HG03521 (cell line): Measurements from ENCODE around the gene SEC61G.

ENCODE experiments used
- ATAC-seq: cut with Tn5 transposase; IDR thresholded peaks from one replicate; pipeline ENCODE4 v1.9.1; 2021; ENCODE audit warnings: mild to moderate bottlenecking, moderate library complexity; ENCODE audit not compliant: unreplicated experiment

Gene SEC61G

GRCh38 chr7:54769203-54769602, 10.2 kb upstream of the SEC61G start:
- no peak for ATAC-seq

GRCh38 chr7:54764861-54765260, 5.8 kb upstream of the SEC61G start:
- ATAC-seq, result no peak

GRCh38 chr7:54757711-54758110, 1.3 kb downstream of the SEC61G start:
- no peak for ATAC-seq

- no peak for ATAC-seq
These were observed 9.8 kb downstream of the SEC61G start for GRCh38 chr7:54749200-54749599.

- no peak for ATAC-seq
These were observed 11.8 kb downstream of the SEC61G start for GRCh38 chr7:54747234-54747633.

GRCh38 chr7:54743580-54743979, 15.4 kb downstream of the SEC61G start:
- ATAC-seq, result no peak

GRCh38 chr7:54738737-54739136, 20.3 kb downstream of the SEC61G start:
- no peak for ATAC-seq

- ATAC-seq, result no peak
These were observed 29.9 kb downstream of the SEC61G start for GRCh38 chr7:54729107-54729506.

GRCh38 chr7:54728411-54728810, 30.6 kb downstream of the SEC61G start:
- no peak for ATAC-seq

- no peak for ATAC-seq
These were observed 33.8 kb downstream of the SEC61G start for GRCh38 chr7:54725255-54725654.

GRCh38 chr7:54722502-54722901, 36.5 kb downstream of the SEC61G start:
- ATAC-seq, result no peak

- ATAC-seq, result no peak
These were observed 37.0 kb downstream of the SEC61G start for GRCh38 chr7:54722026-54722425.

GRCh38 chr7:54719974-54720373, 39.0 kb downstream of the SEC61G start:
- ATAC-seq, result no peak

GRCh38 chr7:54719425-54719824, 39.6 kb downstream of the SEC61G start:
- ATAC-seq, result no peak

- no peak for ATAC-seq
These were observed 46.2 kb downstream of the SEC61G start for GRCh38 chr7:54712820-54713219.

- no peak for ATAC-seq
These were observed 47.0 kb downstream of the SEC61G start for GRCh38 chr7:54711900-54712595.

GRCh38 chr7:54709283-54709682, 49.7 kb downstream of the SEC61G start:
- no peak for ATAC-seq

- no peak for ATAC-seq
These were observed 53.6 kb downstream of the SEC61G start for GRCh38 chr7:54705436-54705835.

GRCh38 chr7:54704851-54705250, 54.2 kb downstream of the SEC61G start:
- no peak for ATAC-seq
